GM18520 (cell line): Measurements from ENCODE around the gene RUFY3.
"Not testable (repeated sequence)": the region's sequence is repeated elsewhere in the genome, so short reads cannot be mapped to it uniquely, and the experiment has no call there.

Source experiments
- ATAC-seq: cut with Tn5 transposase; IDR thresholded peaks from one replicate; pipeline ENCODE4 v1.9.1; 2021; ENCODE audit not compliant: unreplicated experiment

Gene RUFY3

GRCh38 chr4:70705183-70706043, 16.4 kb upstream of the RUFY3 start:
- ATAC-seq: peak; percentile 58

- ATAC-seq: no peak
Observed at GRCh38 chr4:70706044-70706461, 15.7 kb upstream of the RUFY3 start.

- ATAC-seq: no peak
Observed at GRCh38 chr4:70706516-70706915, 15.2 kb upstream of the RUFY3 start.

DNA sequence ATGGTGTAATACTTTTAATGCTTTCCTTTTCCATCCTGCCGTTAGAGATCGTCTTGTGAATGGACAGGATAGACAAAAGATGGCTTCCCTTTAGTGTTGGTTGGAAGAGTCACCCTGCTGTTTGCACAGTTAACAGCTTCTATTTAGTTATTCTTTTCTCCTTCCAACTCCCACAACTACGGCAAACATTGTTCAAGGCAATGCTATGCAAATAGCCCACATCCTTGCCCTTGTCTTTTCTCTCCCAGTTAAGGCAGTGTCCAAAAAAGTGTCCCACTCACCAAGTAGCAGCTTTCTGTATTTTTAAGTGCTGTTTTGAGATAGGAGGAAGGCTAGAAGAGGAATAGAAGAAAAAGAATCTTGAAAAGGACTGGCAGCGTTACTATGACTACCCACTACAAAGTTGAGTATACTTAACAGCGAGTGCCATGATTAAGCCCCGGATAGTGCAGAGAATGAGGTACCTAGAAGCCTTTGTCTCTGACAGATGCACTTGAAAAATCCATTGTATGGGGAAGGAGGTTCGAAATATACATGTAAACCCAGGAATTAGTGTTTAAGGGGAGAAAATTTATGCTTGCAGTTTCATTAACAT, 12.1 kb upstream of the RUFY3 start:
- ATAC-seq: no peak

GRCh38 chr4:70711599-70711998, 10.2 kb upstream of the RUFY3 start:
- ATAC-seq: no peak

DNA sequence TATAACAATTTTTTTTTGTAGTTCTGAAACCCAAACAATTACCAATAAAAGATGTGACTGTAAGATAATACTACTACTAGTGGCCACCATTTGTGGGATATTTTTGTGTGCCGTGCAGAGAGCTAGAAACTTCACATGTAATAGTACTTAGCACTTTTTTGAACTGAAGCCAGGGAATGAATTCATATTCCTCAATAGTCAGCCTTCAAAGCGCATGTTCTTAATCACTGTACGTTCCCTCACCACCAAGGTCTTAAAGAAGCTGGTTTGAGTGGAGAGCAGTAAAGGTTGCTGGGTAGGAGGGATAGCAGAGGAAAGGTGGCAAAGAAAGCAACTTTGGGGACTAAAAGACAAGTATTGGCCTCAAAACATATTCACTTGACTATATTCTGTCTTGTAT, 9.6 kb upstream of the RUFY3 start:
- ATAC-seq: no peak

DNA sequence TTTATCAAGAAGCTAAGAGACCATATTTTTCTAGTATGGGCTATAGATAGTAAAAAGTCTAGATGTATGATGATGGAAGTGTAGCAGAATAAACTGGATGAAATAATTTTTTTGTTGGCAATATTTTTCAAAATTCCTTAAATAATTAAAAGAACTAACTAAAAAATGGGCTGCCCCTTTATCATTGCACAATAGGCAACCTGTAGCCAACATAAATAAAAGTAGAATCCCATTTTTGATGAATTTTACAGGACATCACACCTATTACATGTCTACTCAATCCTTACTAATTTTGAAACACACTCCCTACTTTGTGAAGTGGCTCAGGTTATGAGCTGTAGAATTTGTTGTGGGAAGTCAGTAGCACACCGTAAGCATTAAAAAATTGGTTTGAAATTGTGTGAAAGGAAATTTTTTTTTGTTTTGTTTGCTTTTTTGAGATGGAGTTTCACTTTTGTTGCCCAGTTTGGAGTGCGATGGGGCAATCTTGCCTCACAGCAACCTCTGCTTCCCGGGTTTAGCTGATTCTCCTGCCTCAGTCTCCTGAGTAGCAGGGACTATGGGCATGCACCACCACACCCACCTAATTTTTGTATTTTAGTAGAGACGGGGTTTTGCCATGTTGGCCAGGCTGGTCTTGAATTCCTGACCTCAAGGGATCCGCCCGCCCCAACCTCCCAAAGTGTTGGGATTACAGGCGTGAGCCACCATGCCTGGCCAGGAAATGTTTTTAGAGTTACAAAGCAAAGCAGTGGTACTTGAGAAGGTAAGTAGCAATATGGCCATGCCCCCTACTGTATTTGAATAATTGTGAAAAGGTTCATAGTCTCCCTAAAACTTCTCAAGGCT, 8.9 kb upstream of the RUFY3 start:
- ATAC-seq: no peak

DNA sequence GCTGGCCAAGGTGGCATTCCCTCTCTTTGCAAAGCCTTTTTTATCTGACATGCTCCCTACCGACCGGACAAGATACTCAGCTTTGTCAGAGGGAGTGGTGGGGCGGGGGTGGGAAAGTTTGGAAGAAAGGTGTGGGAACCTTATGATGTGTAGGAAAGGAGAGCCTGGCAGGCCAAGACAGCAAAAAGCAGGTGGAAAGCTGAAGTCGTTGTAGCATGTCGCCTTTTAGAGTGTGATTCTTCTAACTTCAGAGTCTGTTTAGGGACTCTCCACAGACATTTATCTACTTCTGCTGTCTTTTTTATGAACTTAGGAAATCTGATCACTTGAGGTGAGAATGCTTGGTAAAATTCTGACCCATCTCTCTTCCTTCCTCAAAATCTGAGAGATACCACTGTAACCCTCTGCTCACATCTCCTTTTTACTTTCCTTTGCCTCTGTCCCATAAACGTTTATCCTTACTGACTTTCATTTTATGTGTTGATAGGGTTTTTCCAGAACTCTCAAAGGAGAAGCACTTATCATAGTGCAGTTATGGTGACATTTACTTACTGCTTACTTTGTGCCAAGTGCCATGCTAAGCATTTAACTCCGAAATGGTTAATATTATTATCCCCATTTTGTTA, 8.2 kb upstream of the RUFY3 start:
- no peak for ATAC-seq

GRCh38 chr4:70714079-70714887, 7.5 kb upstream of the RUFY3 start:
- ATAC-seq: peak; percentile 51

DNA sequence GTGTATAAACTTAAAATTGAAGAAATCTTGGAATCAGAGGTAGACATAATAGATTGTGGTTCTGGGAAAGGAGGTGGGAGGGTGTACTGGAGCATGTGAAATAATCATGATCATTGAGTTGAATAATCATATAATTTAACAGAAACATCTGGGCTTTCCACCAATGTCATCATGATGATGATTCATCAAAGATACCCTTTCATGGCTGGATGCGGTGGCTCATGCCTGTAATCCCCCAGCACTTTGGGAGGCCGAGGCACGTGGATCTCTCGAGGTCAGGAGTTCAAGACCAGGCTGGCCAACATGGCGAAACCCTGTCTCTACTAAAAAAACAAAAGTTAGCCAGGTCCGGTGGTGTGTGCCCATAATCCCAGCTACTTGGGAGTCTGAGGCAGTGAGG, 6.7 kb upstream of the RUFY3 start:
- peak; percentile 15 for ATAC-seq

DNA sequence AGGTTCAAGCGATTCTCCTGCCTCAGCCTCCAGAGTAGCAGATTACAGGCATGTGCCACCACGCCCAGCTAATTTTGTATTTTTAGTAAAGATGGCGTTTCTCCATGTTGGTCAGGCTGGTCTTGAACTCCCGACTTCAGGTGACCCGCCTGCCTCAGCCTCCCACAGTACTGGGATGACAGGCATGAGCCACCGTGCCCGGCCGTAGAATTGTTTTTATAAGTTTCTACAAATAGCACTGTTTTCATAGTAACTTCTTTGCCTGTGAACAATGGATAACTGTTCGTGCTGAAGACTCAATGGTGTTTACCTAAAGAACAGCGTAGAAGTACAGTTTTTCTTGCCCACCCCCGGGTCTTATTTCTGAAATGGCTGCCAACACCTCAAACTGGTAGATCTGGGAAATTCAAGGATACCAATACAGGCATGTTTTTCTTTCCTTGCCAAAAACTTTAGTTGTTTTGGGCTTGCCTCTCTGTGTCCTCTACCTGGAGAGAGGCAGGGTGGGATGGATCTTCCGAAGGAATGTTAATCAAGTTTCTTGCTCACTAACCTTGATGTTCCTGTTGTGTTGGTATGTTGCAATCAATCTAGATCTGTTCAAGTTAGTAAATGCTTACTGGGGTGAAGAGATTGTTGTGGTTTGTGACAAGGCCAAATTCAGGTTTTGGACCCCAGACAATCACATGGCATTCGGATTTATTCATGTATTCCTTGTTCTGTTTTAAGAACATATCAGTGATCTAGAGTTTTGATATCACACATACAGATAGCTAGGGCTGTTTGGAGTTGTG, 2.8 kb upstream of the RUFY3 start:
- no peak for ATAC-seq

- ATAC-seq: no peak
Observed at GRCh38 chr4:70722199-70722791, 531 bp downstream of the RUFY3 start.

DNA sequence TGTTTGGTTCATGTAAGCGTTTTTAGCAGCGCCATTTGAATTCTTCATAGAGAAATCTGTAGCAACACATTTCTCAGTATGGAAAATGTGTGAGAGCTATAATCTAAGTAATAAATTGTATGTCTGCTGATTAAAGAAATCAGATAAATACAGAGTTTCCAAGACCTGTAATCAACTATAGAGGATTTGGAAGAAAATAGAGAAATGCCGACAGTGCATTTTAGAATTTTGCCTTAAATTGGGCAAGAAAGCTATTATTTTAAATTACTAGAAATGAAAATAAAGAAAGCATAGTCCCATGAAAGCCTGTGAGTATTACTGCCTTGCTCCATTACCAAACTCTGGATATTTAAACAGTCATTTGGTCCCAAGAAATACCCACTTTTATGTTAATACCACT, 2.7 kb downstream of the RUFY3 start:
- no peak for ATAC-seq

GRCh38 chr4:70725633-70726032, 3.9 kb downstream of the RUFY3 start:
- no peak for ATAC-seq

DNA sequence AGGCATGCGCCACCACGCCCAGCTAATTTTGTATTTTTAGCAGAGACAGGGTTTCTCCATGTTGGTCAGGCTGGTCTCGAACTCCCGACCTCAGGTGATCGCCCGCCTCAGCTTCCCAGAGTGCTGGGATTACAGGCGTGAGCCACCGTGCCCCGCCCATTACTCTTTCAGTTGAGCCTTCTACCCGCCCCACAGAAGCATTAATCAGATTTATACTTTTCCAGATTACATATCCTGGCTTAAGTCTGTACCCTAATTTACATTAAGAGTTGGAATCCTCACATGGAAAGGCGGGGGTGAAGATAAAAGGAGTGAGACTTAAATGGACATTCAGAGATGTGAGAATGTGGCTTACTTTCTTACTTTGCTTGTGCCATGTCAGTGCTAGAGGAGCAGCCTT, 4.8 kb downstream of the RUFY3 start:
- ATAC-seq: not testable (repeated sequence)

GRCh38 chr4:70728091-70728490, 6.3 kb downstream of the RUFY3 start:
- no peak for ATAC-seq

DNA sequence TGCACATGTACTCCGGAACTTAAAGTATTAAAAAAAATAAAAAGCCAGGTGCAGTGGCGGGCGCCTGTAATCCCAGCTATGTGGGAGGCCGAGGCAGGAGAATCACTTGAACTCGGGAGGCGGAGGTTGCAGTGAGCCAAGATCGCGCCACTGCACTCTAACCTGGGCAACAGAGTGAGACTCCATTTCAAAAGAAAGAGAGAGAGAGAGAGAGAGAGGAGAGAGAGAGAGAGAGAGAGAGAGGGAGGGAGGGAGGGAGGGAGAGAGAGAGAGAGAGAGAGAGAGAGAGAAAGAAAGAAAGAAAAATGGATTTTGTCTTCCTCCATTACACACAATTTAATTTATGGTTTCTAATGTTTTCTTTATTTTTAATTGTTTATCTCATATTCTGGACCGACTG, 11.1 kb downstream of the RUFY3 start:
- ATAC-seq: not testable (repeated sequence)

GRCh38 chr4:70734168-70734954, 12.6 kb downstream of the RUFY3 start:
- ATAC-seq: peak; percentile 89
